ENCODE data around the gene RASSF5.

DNA sequence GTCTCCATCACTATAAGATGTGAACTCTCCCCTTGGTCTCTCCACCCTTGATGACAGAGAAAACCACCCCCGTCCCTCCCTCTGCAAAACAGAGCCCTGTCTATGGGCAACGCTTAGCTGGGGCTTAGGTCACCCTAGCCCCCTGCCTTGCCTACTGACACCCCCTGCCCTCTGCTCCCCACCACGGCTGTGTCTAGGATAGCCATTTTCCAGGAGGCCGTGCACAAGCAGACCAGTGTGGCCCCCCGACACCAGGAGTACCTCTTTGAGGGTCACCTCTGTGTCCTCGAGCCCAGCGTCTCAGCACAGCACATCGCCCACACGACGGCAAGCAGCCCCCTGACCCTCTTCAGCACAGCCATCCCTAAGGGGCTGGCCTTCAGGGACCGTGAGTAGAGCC lies 28.6 kb upstream of the RASSF5 start:
- TF ChIP-seq SUZ12 (IDR thresholded peaks at IDR 0.05; ENCODE audit: extremely low read depth, insufficient read depth, insufficient read length) (no peak), ZNF274 (IDR thresholded peaks at IDR 0.05; ENCODE audit: low read depth, low read length) (no peak)
